H9 (cell line): Measurements from ENCODE around the gene OR4N2. TPM values are rescaled to one million over a fixed set of nuclear protein-coding genes. Genes with fewer than 3 reads are reported as not detected.
"Not testable (repeated sequence)": the region's sequence is repeated elsewhere in the genome, so short reads cannot be mapped to it uniquely, and the experiment has no call there.

Experiments used
- DNase-seq: peaks from one replicate; pipeline ENCODE4 v3.0.0-alpha.2; 2017
- H2AFZ ChIP-seq: one replicate; pipeline ENCODE4 v1.6.1; 2013; ENCODE audit warnings: mild to moderate bottlenecking, low read length, control low read depth, moderate library complexity
- H2AK5ac ChIP-seq: 2 replicates; pipeline ENCODE4 v1.6.1; 2013; ENCODE audit warnings: low read length, control low read depth, mixed read lengths; ENCODE audit not compliant: insufficient read length
- H2BK120ac ChIP-seq: one replicate; pipeline ENCODE4 v1.6.1; 2013; ENCODE audit warnings: low read depth, mild to moderate bottlenecking, low read length, control low read depth, inconsistent platforms; ENCODE audit not compliant: poor library complexity, severe bottlenecking
- H2BK12ac ChIP-seq: 2 replicates; pipeline ENCODE4 v1.6.1; 2013; ENCODE audit warnings: low read length, control low read depth, mixed read lengths, low read depth; ENCODE audit not compliant: insufficient read length
- H2BK15ac ChIP-seq: 2 replicates; pipeline ENCODE4 v1.6.1; 2013; ENCODE audit warnings: low read depth, low read length, control low read depth
- H2BK20ac ChIP-seq: one replicate; pipeline ENCODE4 v1.6.1; 2013; ENCODE audit warnings: low read depth, mild to moderate bottlenecking, low read length, control low read depth, inconsistent platforms; ENCODE audit not compliant: poor library complexity, severe bottlenecking
- H2BK5ac ChIP-seq: 2 replicates; pipeline ENCODE4 v1.6.1; 2013; ENCODE audit warnings: low read length, control low read depth, mixed read lengths; ENCODE audit not compliant: insufficient read length
- H3K14ac ChIP-seq: 2 replicates; pipeline ENCODE4 v1.6.1; 2013; ENCODE audit warnings: low read length, control low read depth; ENCODE audit not compliant: insufficient read depth
- H3K18ac ChIP-seq: 2 replicates; pipeline ENCODE4 v1.6.1; 2013; ENCODE audit warnings: low read depth, mild to moderate bottlenecking, mixed read lengths, low read length, control low read depth; ENCODE audit not compliant: insufficient read length
- H3K23ac ChIP-seq: 2 replicates; pipeline ENCODE4 v1.6.1; 2013; ENCODE audit warnings: low read length, control low read depth, mixed read lengths, low read depth; ENCODE audit not compliant: insufficient read length
- H3K23me2 ChIP-seq: 2 replicates; pipeline ENCODE4 v1.6.1; 2013; ENCODE audit warnings: low read depth, mild to moderate bottlenecking, mixed read lengths, low read length, control low read depth; ENCODE audit not compliant: insufficient read length, poor library complexity, severe bottlenecking
- H3K27ac ChIP-seq: 2 replicates; pipeline ENCODE4 v1.5.1; 2013; ENCODE audit warnings: low read length, control low read depth, mixed read lengths, low read depth; ENCODE audit not compliant: insufficient read length
- H3K27me3 ChIP-seq: 2 replicates; pipeline ENCODE4 v1.6.1; 2013; ENCODE audit warnings: low read length, control low read depth, inconsistent platforms; ENCODE audit not compliant: insufficient read depth
- H3K4ac ChIP-seq: 2 replicates; pipeline ENCODE4 v1.6.1; 2013; ENCODE audit warnings: low read depth, mild to moderate bottlenecking, control low read depth, inconsistent platforms, low read length, moderate library complexity
- H3K4me1 ChIP-seq: 2 replicates; pipeline ENCODE4 v1.6.1; 2013; ENCODE audit warnings: low read length, control low read depth, inconsistent platforms; ENCODE audit not compliant: insufficient read depth
- H3K4me2 ChIP-seq: 2 replicates; pipeline ENCODE4 v1.6.1; 2013; ENCODE audit warnings: low read length, control low read depth, mixed read lengths; ENCODE audit not compliant: insufficient read length, insufficient read depth
- H3K56ac ChIP-seq: 2 replicates; pipeline ENCODE4 v1.6.1; 2013; ENCODE audit warnings: low read depth, mild to moderate bottlenecking, mixed read lengths, low read length, control low read depth; ENCODE audit not compliant: insufficient read length
- H3K79me1 ChIP-seq: 2 replicates; pipeline ENCODE4 v1.6.1; 2013; ENCODE audit warnings: low read depth, mild to moderate bottlenecking, moderate library complexity, low read length, control low read depth, inconsistent platforms; ENCODE audit not compliant: insufficient read depth, poor library complexity, severe bottlenecking
- H3K79me2 ChIP-seq: 2 replicates; pipeline ENCODE4 v1.6.1; 2013; ENCODE audit warnings: low read length, control low read depth, inconsistent platforms; ENCODE audit not compliant: insufficient read depth
- H3K9ac ChIP-seq: 2 replicates; pipeline ENCODE4 v1.6.1; 2013; ENCODE audit warnings: low read length, control low read depth, mixed read lengths; ENCODE audit not compliant: insufficient read length; ENCODE audit errors: extremely low read depth
- H3K9me3 ChIP-seq: one replicate; pipeline ENCODE4 v1.6.1; 2013; ENCODE audit warnings: low read depth, low read length, inconsistent platforms; ENCODE audit not compliant: control insufficient read depth
- H3T11ph ChIP-seq: one replicate; pipeline ENCODE4 v1.6.1; 2013; ENCODE audit warnings: mild to moderate bottlenecking, low read length, control low read depth, inconsistent platforms
- H4K20me1 ChIP-seq: one replicate; pipeline ENCODE4 v1.6.1; 2013; ENCODE audit not compliant: control insufficient read depth, insufficient read length, insufficient read depth
- H4K5ac ChIP-seq: 2 replicates; pipeline ENCODE4 v1.6.1; 2013; ENCODE audit warnings: low read depth, mild to moderate bottlenecking, mixed read lengths, low read length, control low read depth; ENCODE audit not compliant: insufficient read length
- H4K8ac ChIP-seq: replicated peaks from 2 replicates; pipeline ENCODE4 v1.6.1; 2013; ENCODE audit warnings: low read length, control low read depth, mixed read lengths, low read depth; ENCODE audit not compliant: insufficient read length
- H4K91ac ChIP-seq: 2 replicates; pipeline ENCODE4 v1.6.1; 2013; ENCODE audit warnings: low read depth, mild to moderate bottlenecking, moderate library complexity, mixed read lengths, low read length, control low read depth; ENCODE audit not compliant: insufficient read length
- H3K27ac Mint-ChIP-seq, 3 experiments: 2 replicates in 2 of 3; 3 replicates in 1 of 3; pipeline ENCODE4 v1.8.0; 2020 to 2021; ENCODE audit warnings: mixed read lengths in 3 of 3, mild to moderate bottlenecking in 1 of 3, moderate library complexity in 1 of 3
- H3K27me3 Mint-ChIP-seq: 2 replicates; pipeline ENCODE4 v1.8.0; 2021; ENCODE audit warnings: low read depth, mild to moderate bottlenecking, moderate library complexity, mixed read lengths
- H3K36me3 Mint-ChIP-seq, 3 experiments: 2 replicates in 2 of 3; 3 replicates in 1 of 3; pipeline ENCODE4 v1.8.0; 2020 to 2021; ENCODE audit warnings: low read depth in 3 of 3, mixed read lengths in 3 of 3; ENCODE audit not compliant: insufficient read depth in 1 of 3
- H3K4me1 Mint-ChIP-seq, 2 experiments: 2 replicates each; pipeline ENCODE4 v1.8.0; 2020; ENCODE audit warnings: mixed read lengths in 2 of 2
- H3K4me3 Mint-ChIP-seq, 2 experiments: 2 replicates in 1 of 2; 3 replicates in 1 of 2; pipeline ENCODE4 v1.8.0; 2020 to 2021; ENCODE audit warnings: mild to moderate bottlenecking in 2 of 2, mixed read lengths in 2 of 2, moderate library complexity in 1 of 2
- H3K9me3 Mint-ChIP-seq, 2 experiments: 2 replicates in 1 of 2; 3 replicates in 1 of 2; pipeline ENCODE4 v1.8.0; 2020; ENCODE audit warnings: mild to moderate bottlenecking in 2 of 2, mixed read lengths in 2 of 2, moderate library complexity in 1 of 2
- CTCF ChIP-seq: fragments of 200-600 bp; sonication (generic); conservative IDR thresholded peaks from 3 replicates; pipeline ENCODE4 v1.8.0; 2021; ENCODE audit warnings: antibody characterized with exemption, mild to moderate bottlenecking
- WGBS: extraction: QIAGEN DNeasy Blood & Tissue Kit; methylation state at CpG from one replicate; pipeline ENCODE4 v1.1.7; 2013; ENCODE audit warnings: missing lambda C conversion rate, low lambda C conversion rate, mixed read lengths; ENCODE audit not compliant: insufficient read length; ENCODE audit errors: extremely low coverage; 5-methylcytosine and 5-hydroxymethylcytosine counted together
- total RNA-seq: library from RNA; stranded (reverse); gene quantifications from 2 replicates; pipeline ENCODE4 v1.2.1, GENCODE V29; 2021

OR4N2 gene
- total RNA-seq, 1 experiment from 2014 or later: not detected

GRCh38 chr14:19828314-19828713, 24.7 kb downstream of the OR4N2 start:
- no peak overlapping the region for H3K14ac ChIP-seq
- no peak overlapping the region for H4K91ac ChIP-seq
- no peak overlapping the region for H3K9ac ChIP-seq
- H3K27me3 Mint-ChIP-seq: no peaks in the 10 kb centered on the region
- H2BK120ac ChIP-seq: no peak overlapping the region
- no peak overlapping the region for H3K23ac ChIP-seq
- no peak overlapping the region for H2AK5ac ChIP-seq
- no peaks in the 10 kb centered on the region for H3K79me2 ChIP-seq
- no peaks in the 10 kb centered on the region for H3K23me2 ChIP-seq
- no peaks in the 10 kb centered on the region for H4K20me1 ChIP-seq
- peaks cover 6 to 35% (median 9%) of the 10 kb centered on the region in 3 experiments; a peak in 6 of 7 replicates for H3K36me3 Mint-ChIP-seq
- no peak overlapping the region for H3K4me3 Mint-ChIP-seq
- WGBS: no CpG with 5 or more reads among the region's 2 CpGs
- H3K27me3 ChIP-seq: no peaks in the 10 kb centered on the region
- peaks cover 0 to 21% of the 10 kb centered on the region in 2 experiments for H3K9me3 Mint-ChIP-seq
- no peak overlapping the region for H2BK20ac ChIP-seq
- no peak for DNase-seq
- peaks cover 77% of the 10 kb centered on the region for H3K9me3 ChIP-seq
- no peak overlapping the region for H3K4me2 ChIP-seq
- no peak overlapping the region for H4K5ac ChIP-seq
- H2BK5ac ChIP-seq: no peak overlapping the region
- H3K56ac ChIP-seq: no peak overlapping the region
- no peak overlapping the region for H3K27ac Mint-ChIP-seq
- H3K18ac ChIP-seq: no peak overlapping the region
- H2BK12ac ChIP-seq: no peak overlapping the region
- no peaks in the 10 kb centered on the region for H3K4me1 Mint-ChIP-seq
- no peak overlapping the region for H2AFZ ChIP-seq
- H2BK15ac ChIP-seq: no peak overlapping the region
- H4K8ac ChIP-seq: no peak overlapping the region
- no peaks in the 10 kb centered on the region for H3K79me1 ChIP-seq
- no peaks in the 10 kb centered on the region for H3K4me1 ChIP-seq
- no peak overlapping the region for H3K4ac ChIP-seq
- no peak overlapping the region for H3K27ac ChIP-seq
- H3T11ph ChIP-seq: no peak overlapping the region
- TF ChIP-seq CTCF: no peak

- not testable (repeated sequence) for H3K79me2 ChIP-seq, DNase-seq, H3K4me2 ChIP-seq, H3K14ac ChIP-seq, H2AK5ac ChIP-seq, H2BK15ac ChIP-seq, H3K18ac ChIP-seq, H3T11ph ChIP-seq, H4K8ac ChIP-seq, H3K4me1 ChIP-seq, H2AFZ ChIP-seq, H3K4me3 Mint-ChIP-seq, H3K23ac ChIP-seq, H3K56ac ChIP-seq, H3K4me1 Mint-ChIP-seq, H4K20me1 ChIP-seq, H3K79me1 ChIP-seq, H2BK5ac ChIP-seq, H3K27ac Mint-ChIP-seq, H3K9ac ChIP-seq, H3K27me3 Mint-ChIP-seq, H3K4ac ChIP-seq, H4K91ac ChIP-seq, H3K27ac ChIP-seq, H4K5ac ChIP-seq, H3K23me2 ChIP-seq, H2BK12ac ChIP-seq, H2BK20ac ChIP-seq, H2BK120ac ChIP-seq, H3K27me3 ChIP-seq
- Mint-ChIP-seq H3K36me3 (peaks cover 6 to 26% (median 15%) of the 10 kb centered on the region in 3 experiments), H3K9me3 (peaks cover 0 to 15% of the 10 kb centered on the region in 2 experiments)
- no CpG with 5 or more reads among the region's 8 CpGs for WGBS
- peaks cover 86% of the 10 kb centered on the region for H3K9me3 ChIP-seq
These were observed 30.8 kb downstream of the OR4N2 start for GRCh38 chr14:19834203-19834848.
